GM23338 (cell line): ENCODE data around the gene GCNT3. TPM values are rescaled to one million over a fixed set of nuclear protein-coding genes. Genes with fewer than 3 reads are reported as not detected.

Experiments
- ATAC-seq: fragments of 200-7000 bp; cut with Tn5 transposase; 3 replicates; pipeline ENCODE4 v1.9.1; 2020
- DNase-seq: peaks from one replicate; pipeline ENCODE4 v3.0.0-alpha.2; 2015; ENCODE audit warnings: low spot score
- H2AFZ ChIP-seq: fragments of 200-600 bp; sonication (generic); 2 replicates; pipeline ENCODE4 v1.8.0; 2016; ENCODE audit warnings: antibody characterized with exemption, mild to moderate bottlenecking, moderate library complexity
- H3F3A ChIP-seq: fragments of 200-600 bp; sonication (generic); replicated peaks from 2 replicates; pipeline ENCODE4 v1.8.0; 2017; ENCODE audit warnings: antibody characterized with exemption, mixed run types, low read depth
- H3K27ac ChIP-seq: fragments of 200-600 bp; sonication (generic); 2 replicates; pipeline ENCODE4 v1.6.1; 2016; ENCODE audit warnings: low read depth
- H3K27me3 ChIP-seq: fragments of 200-600 bp; sonication (generic); 2 replicates; pipeline ENCODE4 v1.8.0; 2016; ENCODE audit warnings: mild to moderate bottlenecking, mixed run types, moderate library complexity; ENCODE audit not compliant: insufficient read depth
- H3K36me3 ChIP-seq: fragments of 200-600 bp; sonication (generic); 2 replicates; pipeline ENCODE4 v1.8.0; 2016; ENCODE audit warnings: mild to moderate bottlenecking; ENCODE audit not compliant: insufficient read depth
- H3K4me1 ChIP-seq: fragments of 200-600 bp; sonication (generic); 2 replicates; pipeline ENCODE4 v1.8.0; 2016; ENCODE audit warnings: mild to moderate bottlenecking, moderate library complexity; ENCODE audit not compliant: insufficient read depth
- H3K4me2 ChIP-seq: fragments of 200-600 bp; sonication (generic); 2 replicates; pipeline ENCODE4 v1.7.1; 2017; ENCODE audit warnings: mixed run types
- H3K4me3 ChIP-seq: fragments of 200-600 bp; sonication (generic); 2 replicates; pipeline ENCODE4 v1.6.1; 2016; ENCODE audit warnings: mixed run types
- H3K79me2 ChIP-seq: fragments of 200-600 bp; sonication (generic); replicated peaks from 2 replicates; pipeline ENCODE4 v1.8.0; 2017; ENCODE audit warnings: mild to moderate bottlenecking; ENCODE audit not compliant: insufficient read depth
- H3K9me2 ChIP-seq: fragments of 200-600 bp; sonication (generic); 2 replicates; pipeline ENCODE4 v1.8.0; 2017; ENCODE audit not compliant: insufficient read depth
- H4K20me1 ChIP-seq: fragments of 200-600 bp; sonication (generic); replicated peaks from 2 replicates; pipeline ENCODE4 v1.8.0; 2017; ENCODE audit warnings: mild to moderate bottlenecking; ENCODE audit not compliant: insufficient read depth
- H3K27ac Mint-ChIP-seq: 2 replicates; pipeline ENCODE4 v1.8.0; 2020; ENCODE audit warnings: inconsistent platforms, mild to moderate bottlenecking, moderate library complexity, mixed read lengths
- H3K27me3 Mint-ChIP-seq: 3 replicates; pipeline ENCODE4 v1.8.0; 2022; ENCODE audit warnings: low read depth, mild to moderate bottlenecking, moderate library complexity, mixed read lengths, inconsistent platforms; ENCODE audit not compliant: insufficient read depth, poor library complexity
- H3K36me3 Mint-ChIP-seq: 3 replicates; pipeline ENCODE4 v1.8.0; 2021; ENCODE audit warnings: low read depth, mild to moderate bottlenecking, inconsistent platforms, moderate library complexity, mixed read lengths
- H3K4me1 Mint-ChIP-seq: 3 replicates; pipeline ENCODE4 v1.8.0; 2020; ENCODE audit warnings: mild to moderate bottlenecking, inconsistent platforms, mixed read lengths
- H3K4me3 Mint-ChIP-seq: 3 replicates; pipeline ENCODE4 v1.8.0; 2021; ENCODE audit warnings: moderate library complexity, mild to moderate bottlenecking, inconsistent platforms, mixed read lengths
- H3K9me3 Mint-ChIP-seq: 3 replicates; pipeline ENCODE4 v1.8.0; 2020; ENCODE audit warnings: moderate library complexity, mild to moderate bottlenecking, inconsistent platforms, mixed read lengths
- CREB1 ChIP-seq: fragments of 250-450 bp; sonication (Bioruptor Pico); IDR thresholded peaks from 2 replicates; pipeline ENCODE4 v1.5.0; 2020; ENCODE audit warnings: low read depth, mild to moderate bottlenecking, moderate library complexity
- ETS1 ChIP-seq: IDR thresholded peaks from 2 replicates; pipeline ENCODE4 v1.6.1; 2016; ENCODE audit warnings: antibody characterized with exemption
- EZH2 ChIP-seq: fragments of 200-600 bp; sonication (generic); IDR thresholded peaks from one replicate; pipeline ENCODE4 v1.8.0; 2017; ENCODE audit warnings: antibody characterized with exemption, mild to moderate bottlenecking, low read depth; ENCODE audit not compliant: unreplicated experiment
- EZH2phosphoT487 ChIP-seq: fragments of 200-600 bp; sonication (generic); IDR thresholded peaks from one replicate; pipeline ENCODE4 v1.8.1; 2018; ENCODE audit warnings: antibody characterized with exemption; ENCODE audit not compliant: unreplicated experiment
- JUNB ChIP-seq: IDR thresholded peaks from one replicate; pipeline ENCODE4 v1.6.1; 2016; ENCODE audit warnings: antibody characterized with exemption; ENCODE audit not compliant: unreplicated experiment
- POLR2AphosphoS5 ChIP-seq: IDR thresholded peaks from 2 replicates; pipeline ENCODE4 v1.6.1; 2016; ENCODE audit warnings: antibody characterized with exemption, low read depth
- REST ChIP-seq: IDR thresholded peaks from one replicate; pipeline ENCODE4 v1.6.1; 2018; ENCODE audit warnings: antibody characterized with exemption; ENCODE audit not compliant: unreplicated experiment
- STAT1 ChIP-seq: IDR thresholded peaks from one replicate; pipeline ENCODE4 v1.6.1; 2016; ENCODE audit warnings: antibody characterized with exemption; ENCODE audit not compliant: unreplicated experiment
- ZNF114 ChIP-seq: fragments of 250-450 bp; sonication (Bioruptor Pico); IDR thresholded peaks from 2 replicates; pipeline ENCODE4 v1.5.0; 2020; ENCODE audit warnings: mild to moderate bottlenecking, moderate library complexity
- ZNF331 ChIP-seq: fragments of 250-450 bp; sonication (Bioruptor Pico); IDR thresholded peaks from 2 replicates; pipeline ENCODE4 v1.5.0; 2020; ENCODE audit warnings: low read depth, mild to moderate bottlenecking, moderate library complexity
- polyA plus RNA-seq: library from polyadenylated mRNA; unstranded; fragments of >200 nt; fragmentation: Nextera tagmentation; extraction: Ambion mirVana; gene quantifications from 2 replicates; pipeline ENCODE4 v1.2.1, GENCODE V29; 2016
- total RNA-seq: library from RNA; depleted of rRNA; stranded (reverse); fragments of >200 nt; shearing (Covaris generic); gene quantifications from 2 replicates; pipeline ENCODE4 v1.2.3, GENCODE V29; 2014
- TF ChIP-seq, protein P1 (sequence below): fragments of 250-450 bp; sonication (Bioruptor Pico); IDR thresholded peaks from 2 replicates; pipeline ENCODE4 v1.5.0; 2020; ENCODE audit warnings: mild to moderate bottlenecking, moderate library complexity

Gene GCNT3
- total and polyA plus RNA-seq, 2 experiments from 2014 or later = not detected

- Histone ChIP-seq H4K20me1 (no peaks in the 10 kb centered on the region), H3K4me3 (no peak overlapping the region), H2AFZ (no peak overlapping the region), H3K9me2 (no peaks in the 10 kb centered on the region), H3K27ac (no peak overlapping the region), H3F3A (no peaks in the 10 kb centered on the region), H3K79me2 (no peaks in the 10 kb centered on the region), H3K27me3 (no peaks in the 10 kb centered on the region), H3K36me3 (no peaks in the 10 kb centered on the region), H3K4me2 (no peak overlapping the region), H3K4me1 (no peaks in the 10 kb centered on the region)
- H3K36me3 Mint-ChIP-seq = no peaks in the 10 kb centered on the region
- H3K9me3 Mint-ChIP-seq = no peaks in the 10 kb centered on the region
- ATAC-seq = no peak
- H3K4me1 Mint-ChIP-seq = peaks cover 5% of the 10 kb centered on the region
- no peak for DNase-seq
- no peak overlapping the region for H3K4me3 Mint-ChIP-seq
- H3K27ac Mint-ChIP-seq = no peak overlapping the region
- H3K27me3 Mint-ChIP-seq = peaks cover 3% of the 10 kb centered on the region
- TF ChIP-seq EZH2 (no peak), EZH2phosphoT487 (no peak), REST (no peak), JUNB (no peak), ZNF331 (CRISPR knock-in tag) (no peak), ETS1 (no peak), STAT1 (no peak), POLR2AphosphoS5 (no peak), CREB1 (CRISPR knock-in tag) (no peak), ZNF114 (CRISPR knock-in tag) (no peak)
- TF ChIP-seq, protein P1, sequence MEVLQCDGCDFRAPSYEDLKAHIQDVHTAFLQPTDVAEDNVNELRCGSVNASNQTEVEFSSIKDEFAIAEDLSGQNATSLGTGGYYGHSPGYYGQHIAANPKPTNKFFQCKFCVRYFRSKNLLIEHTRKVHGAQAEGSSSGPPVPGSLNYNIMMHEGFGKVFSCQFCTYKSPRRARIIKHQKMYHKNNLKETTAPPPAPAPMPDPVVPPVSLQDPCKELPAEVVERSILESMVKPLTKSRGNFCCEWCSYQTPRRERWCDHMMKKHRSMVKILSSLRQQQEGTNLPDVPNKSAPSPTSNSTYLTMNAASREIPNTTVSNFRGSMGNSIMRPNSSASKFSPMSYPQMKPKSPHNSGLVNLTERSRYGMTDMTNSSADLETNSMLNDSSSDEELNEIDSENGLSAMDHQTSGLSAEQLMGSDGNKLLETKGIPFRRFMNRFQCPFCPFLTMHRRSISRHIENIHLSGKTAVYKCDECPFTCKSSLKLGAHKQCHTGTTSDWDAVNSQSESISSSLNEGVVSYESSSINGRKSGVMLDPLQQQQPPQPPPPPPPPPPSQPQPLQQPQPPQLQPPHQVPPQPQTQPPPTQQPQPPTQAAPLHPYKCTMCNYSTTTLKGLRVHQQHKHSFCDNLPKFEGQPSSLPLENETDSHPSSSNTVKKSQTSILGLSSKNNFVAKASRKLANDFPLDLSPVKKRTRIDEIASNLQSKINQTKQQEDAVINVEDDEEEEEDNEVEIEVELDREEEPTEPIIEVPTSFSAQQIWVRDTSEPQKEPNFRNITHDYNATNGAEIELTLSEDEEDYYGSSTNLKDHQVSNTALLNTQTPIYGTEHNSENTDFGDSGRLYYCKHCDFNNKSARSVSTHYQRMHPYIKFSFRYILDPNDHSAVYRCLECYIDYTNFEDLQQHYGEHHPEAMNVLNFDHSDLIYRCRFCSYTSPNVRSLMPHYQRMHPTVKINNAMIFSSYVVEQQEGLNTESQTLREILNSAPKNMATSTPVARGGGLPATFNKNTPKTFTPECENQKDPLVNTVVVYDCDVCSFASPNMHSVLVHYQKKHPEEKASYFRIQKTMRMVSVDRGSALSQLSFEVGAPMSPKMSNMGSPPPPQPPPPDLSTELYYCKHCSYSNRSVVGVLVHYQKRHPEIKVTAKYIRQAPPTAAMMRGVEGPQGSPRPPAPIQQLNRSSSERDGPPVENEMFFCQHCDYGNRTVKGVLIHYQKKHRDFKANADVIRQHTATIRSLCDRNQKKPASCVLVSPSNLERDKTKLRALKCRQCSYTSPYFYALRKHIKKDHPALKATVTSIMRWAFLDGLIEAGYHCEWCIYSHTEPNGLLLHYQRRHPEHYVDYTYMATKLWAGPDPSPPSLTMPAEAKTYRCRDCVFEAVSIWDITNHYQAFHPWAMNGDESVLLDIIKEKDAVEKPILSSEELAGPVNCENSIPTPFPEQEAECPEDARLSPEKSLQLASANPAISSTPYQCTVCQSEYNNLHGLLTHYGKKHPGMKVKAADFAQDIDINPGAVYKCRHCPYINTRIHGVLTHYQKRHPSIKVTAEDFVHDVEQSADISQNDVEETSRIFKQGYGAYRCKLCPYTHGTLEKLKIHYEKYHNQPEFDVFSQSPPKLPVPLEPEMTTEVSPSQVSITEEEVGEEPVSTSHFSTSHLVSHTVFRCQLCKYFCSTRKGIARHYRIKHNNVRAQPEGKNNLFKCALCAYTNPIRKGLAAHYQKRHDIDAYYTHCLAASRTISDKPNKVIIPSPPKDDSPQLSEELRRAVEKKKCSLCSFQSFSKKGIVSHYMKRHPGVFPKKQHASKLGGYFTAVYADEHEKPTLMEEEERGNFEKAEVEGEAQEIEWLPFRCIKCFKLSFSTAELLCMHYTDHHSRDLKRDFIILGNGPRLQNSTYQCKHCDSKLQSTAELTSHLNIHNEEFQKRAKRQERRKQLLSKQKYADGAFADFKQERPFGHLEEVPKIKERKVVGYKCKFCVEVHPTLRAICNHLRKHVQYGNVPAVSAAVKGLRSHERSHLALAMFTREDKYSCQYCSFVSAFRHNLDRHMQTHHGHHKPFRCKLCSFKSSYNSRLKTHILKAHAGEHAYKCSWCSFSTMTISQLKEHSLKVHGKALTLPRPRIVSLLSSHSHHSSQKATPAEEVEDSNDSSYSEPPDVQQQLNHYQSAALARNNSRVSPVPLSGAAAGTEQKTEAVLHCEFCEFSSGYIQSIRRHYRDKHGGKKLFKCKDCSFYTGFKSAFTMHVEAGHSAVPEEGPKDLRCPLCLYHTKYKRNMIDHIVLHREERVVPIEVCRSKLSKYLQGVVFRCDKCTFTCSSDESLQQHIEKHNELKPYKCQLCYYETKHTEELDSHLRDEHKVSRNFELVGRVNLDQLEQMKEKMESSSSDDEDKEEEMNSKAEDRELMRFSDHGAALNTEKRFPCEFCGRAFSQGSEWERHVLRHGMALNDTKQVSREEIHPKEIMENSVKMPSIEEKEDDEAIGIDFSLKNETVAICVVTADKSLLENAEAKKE (CRISPR knock-in tag) = no peak
Measured at GRCh38 chr15:59583088-59583487, 28.5 kb upstream of the GCNT3 start.
